ENCODE results near the gene DBNDD1. TPM values are rescaled to one million over a fixed set of nuclear protein-coding genes. Genes with fewer than 3 reads are reported as not detected.

The DBNDD1 gene
- total and polyA plus RNA-seq, 2 experiments from 2014 or later, result 63.3 to 90.8 TPM

DNA sequence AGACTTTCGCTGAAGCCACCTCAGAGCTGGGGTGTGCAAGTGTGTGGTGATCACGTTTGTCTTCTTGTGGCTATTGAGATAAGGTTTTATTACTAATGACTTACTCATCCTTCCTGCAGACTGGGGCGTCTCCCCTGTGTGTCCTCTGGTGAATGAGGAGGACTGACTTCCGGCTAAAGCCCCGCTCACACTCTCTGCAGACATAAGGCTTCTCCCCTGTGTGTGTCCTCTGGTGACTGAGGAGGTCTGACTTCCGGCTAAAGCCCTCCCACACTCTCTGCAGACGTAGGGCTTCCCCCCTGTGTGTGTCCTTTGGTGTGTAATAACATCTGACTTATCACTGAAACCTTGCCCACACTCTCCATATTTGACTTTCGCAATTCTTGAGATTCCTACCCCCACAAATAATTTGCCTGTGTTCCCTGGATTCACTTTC, 38.5 kb upstream of the DBNDD1 start:
- Mint-ChIP-seq H3K4me3 (no peak overlapping the region), H3K27me3 (ENCODE audit: insufficient read depth, low read depth, poor library complexity) (peaks cover 8% of the 10 kb centered on the region), H3K27ac (no peak overlapping the region), H3K4me1 (peaks cover 3% of the 10 kb centered on the region; the same call in 1 of the 3 replicates), H3K36me3 (ENCODE audit: low read depth) (peaks cover 18% of the 10 kb centered on the region), H3K9me3 (peaks cover 45% of the 10 kb centered on the region)
- H3K9me2 ChIP-seq (ENCODE audit: insufficient read depth), result peaks cover 7% of the 10 kb centered on the region; the same call in 1 of the 2 replicates
- no peak overlapping the region for H2AFZ ChIP-seq
- ATAC-seq (no peak), DNase-seq (ENCODE audit: low spot score) (no peak)
- no peaks in the 10 kb centered on the region for H3K4me1 ChIP-seq (ENCODE audit: insufficient read depth)
- no peaks in the 10 kb centered on the region for H3F3A ChIP-seq (replicated peaks; ENCODE audit: low read depth)
- H4K20me1 ChIP-seq (replicated peaks; ENCODE audit: insufficient read depth), result no peaks in the 10 kb centered on the region
- H3K4me2 ChIP-seq, result no peak overlapping the region
- H3K27ac ChIP-seq (ENCODE audit: low read depth), result no peak overlapping the region
- H3K79me2 ChIP-seq (replicated peaks; ENCODE audit: insufficient read depth), result no peaks in the 10 kb centered on the region
- no peaks in the 10 kb centered on the region; the same call in 1 of the 2 replicates for H3K36me3 ChIP-seq (ENCODE audit: insufficient read depth)
- TF ChIP-seq NANOG (IDR thresholded peaks at IDR 0.05; ENCODE audit: borderline replicate concordance) (no peak), JUNB (IDR thresholded peaks at IDR 0.05; ENCODE audit: unreplicated experiment) (no peak), ZNF114 (CRISPR knock-in tag; IDR thresholded peaks at IDR 0.05) (no peak), CREB1 (CRISPR knock-in tag; IDR thresholded peaks at IDR 0.05; ENCODE audit: low read depth) (no peak), EZH2 (IDR thresholded peaks at IDR 0.05; ENCODE audit: low read depth, unreplicated experiment) (no peak), ZNF331 (CRISPR knock-in tag; IDR thresholded peaks at IDR 0.05; ENCODE audit: low read depth) (no peak), EZH2phosphoT487 (IDR thresholded peaks at IDR 0.05; ENCODE audit: unreplicated experiment) (no peak), POLR2AphosphoS5 (IDR thresholded peaks at IDR 0.05; ENCODE audit: low read depth) (no peak), STAT1 (IDR thresholded peaks at IDR 0.05; ENCODE audit: unreplicated experiment) (no peak)
- TF ChIP-seq, protein P1, sequence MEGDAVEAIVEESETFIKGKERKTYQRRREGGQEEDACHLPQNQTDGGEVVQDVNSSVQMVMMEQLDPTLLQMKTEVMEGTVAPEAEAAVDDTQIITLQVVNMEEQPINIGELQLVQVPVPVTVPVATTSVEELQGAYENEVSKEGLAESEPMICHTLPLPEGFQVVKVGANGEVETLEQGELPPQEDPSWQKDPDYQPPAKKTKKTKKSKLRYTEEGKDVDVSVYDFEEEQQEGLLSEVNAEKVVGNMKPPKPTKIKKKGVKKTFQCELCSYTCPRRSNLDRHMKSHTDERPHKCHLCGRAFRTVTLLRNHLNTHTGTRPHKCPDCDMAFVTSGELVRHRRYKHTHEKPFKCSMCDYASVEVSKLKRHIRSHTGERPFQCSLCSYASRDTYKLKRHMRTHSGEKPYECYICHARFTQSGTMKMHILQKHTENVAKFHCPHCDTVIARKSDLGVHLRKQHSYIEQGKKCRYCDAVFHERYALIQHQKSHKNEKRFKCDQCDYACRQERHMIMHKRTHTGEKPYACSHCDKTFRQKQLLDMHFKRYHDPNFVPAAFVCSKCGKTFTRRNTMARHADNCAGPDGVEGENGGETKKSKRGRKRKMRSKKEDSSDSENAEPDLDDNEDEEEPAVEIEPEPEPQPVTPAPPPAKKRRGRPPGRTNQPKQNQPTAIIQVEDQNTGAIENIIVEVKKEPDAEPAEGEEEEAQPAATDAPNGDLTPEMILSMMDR (conservative IDR thresholded peaks at IDR 0.05; ENCODE audit: low read depth in 2 of 2), result no peak
- TF ChIP-seq, protein P2, sequence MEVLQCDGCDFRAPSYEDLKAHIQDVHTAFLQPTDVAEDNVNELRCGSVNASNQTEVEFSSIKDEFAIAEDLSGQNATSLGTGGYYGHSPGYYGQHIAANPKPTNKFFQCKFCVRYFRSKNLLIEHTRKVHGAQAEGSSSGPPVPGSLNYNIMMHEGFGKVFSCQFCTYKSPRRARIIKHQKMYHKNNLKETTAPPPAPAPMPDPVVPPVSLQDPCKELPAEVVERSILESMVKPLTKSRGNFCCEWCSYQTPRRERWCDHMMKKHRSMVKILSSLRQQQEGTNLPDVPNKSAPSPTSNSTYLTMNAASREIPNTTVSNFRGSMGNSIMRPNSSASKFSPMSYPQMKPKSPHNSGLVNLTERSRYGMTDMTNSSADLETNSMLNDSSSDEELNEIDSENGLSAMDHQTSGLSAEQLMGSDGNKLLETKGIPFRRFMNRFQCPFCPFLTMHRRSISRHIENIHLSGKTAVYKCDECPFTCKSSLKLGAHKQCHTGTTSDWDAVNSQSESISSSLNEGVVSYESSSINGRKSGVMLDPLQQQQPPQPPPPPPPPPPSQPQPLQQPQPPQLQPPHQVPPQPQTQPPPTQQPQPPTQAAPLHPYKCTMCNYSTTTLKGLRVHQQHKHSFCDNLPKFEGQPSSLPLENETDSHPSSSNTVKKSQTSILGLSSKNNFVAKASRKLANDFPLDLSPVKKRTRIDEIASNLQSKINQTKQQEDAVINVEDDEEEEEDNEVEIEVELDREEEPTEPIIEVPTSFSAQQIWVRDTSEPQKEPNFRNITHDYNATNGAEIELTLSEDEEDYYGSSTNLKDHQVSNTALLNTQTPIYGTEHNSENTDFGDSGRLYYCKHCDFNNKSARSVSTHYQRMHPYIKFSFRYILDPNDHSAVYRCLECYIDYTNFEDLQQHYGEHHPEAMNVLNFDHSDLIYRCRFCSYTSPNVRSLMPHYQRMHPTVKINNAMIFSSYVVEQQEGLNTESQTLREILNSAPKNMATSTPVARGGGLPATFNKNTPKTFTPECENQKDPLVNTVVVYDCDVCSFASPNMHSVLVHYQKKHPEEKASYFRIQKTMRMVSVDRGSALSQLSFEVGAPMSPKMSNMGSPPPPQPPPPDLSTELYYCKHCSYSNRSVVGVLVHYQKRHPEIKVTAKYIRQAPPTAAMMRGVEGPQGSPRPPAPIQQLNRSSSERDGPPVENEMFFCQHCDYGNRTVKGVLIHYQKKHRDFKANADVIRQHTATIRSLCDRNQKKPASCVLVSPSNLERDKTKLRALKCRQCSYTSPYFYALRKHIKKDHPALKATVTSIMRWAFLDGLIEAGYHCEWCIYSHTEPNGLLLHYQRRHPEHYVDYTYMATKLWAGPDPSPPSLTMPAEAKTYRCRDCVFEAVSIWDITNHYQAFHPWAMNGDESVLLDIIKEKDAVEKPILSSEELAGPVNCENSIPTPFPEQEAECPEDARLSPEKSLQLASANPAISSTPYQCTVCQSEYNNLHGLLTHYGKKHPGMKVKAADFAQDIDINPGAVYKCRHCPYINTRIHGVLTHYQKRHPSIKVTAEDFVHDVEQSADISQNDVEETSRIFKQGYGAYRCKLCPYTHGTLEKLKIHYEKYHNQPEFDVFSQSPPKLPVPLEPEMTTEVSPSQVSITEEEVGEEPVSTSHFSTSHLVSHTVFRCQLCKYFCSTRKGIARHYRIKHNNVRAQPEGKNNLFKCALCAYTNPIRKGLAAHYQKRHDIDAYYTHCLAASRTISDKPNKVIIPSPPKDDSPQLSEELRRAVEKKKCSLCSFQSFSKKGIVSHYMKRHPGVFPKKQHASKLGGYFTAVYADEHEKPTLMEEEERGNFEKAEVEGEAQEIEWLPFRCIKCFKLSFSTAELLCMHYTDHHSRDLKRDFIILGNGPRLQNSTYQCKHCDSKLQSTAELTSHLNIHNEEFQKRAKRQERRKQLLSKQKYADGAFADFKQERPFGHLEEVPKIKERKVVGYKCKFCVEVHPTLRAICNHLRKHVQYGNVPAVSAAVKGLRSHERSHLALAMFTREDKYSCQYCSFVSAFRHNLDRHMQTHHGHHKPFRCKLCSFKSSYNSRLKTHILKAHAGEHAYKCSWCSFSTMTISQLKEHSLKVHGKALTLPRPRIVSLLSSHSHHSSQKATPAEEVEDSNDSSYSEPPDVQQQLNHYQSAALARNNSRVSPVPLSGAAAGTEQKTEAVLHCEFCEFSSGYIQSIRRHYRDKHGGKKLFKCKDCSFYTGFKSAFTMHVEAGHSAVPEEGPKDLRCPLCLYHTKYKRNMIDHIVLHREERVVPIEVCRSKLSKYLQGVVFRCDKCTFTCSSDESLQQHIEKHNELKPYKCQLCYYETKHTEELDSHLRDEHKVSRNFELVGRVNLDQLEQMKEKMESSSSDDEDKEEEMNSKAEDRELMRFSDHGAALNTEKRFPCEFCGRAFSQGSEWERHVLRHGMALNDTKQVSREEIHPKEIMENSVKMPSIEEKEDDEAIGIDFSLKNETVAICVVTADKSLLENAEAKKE (CRISPR knock-in tag; IDR thresholded peaks at IDR 0.05), result no peak
- TF ChIP-seq, protein P3, sequence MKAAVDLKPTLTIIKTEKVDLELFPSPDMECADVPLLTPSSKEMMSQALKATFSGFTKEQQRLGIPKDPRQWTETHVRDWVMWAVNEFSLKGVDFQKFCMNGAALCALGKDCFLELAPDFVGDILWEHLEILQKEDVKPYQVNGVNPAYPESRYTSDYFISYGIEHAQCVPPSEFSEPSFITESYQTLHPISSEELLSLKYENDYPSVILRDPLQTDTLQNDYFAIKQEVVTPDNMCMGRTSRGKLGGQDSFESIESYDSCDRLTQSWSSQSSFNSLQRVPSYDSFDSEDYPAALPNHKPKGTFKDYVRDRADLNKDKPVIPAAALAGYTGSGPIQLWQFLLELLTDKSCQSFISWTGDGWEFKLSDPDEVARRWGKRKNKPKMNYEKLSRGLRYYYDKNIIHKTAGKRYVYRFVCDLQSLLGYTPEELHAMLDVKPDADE (IDR thresholded peaks at IDR 0.05), result no peak
- TF ChIP-seq, protein P4, sequence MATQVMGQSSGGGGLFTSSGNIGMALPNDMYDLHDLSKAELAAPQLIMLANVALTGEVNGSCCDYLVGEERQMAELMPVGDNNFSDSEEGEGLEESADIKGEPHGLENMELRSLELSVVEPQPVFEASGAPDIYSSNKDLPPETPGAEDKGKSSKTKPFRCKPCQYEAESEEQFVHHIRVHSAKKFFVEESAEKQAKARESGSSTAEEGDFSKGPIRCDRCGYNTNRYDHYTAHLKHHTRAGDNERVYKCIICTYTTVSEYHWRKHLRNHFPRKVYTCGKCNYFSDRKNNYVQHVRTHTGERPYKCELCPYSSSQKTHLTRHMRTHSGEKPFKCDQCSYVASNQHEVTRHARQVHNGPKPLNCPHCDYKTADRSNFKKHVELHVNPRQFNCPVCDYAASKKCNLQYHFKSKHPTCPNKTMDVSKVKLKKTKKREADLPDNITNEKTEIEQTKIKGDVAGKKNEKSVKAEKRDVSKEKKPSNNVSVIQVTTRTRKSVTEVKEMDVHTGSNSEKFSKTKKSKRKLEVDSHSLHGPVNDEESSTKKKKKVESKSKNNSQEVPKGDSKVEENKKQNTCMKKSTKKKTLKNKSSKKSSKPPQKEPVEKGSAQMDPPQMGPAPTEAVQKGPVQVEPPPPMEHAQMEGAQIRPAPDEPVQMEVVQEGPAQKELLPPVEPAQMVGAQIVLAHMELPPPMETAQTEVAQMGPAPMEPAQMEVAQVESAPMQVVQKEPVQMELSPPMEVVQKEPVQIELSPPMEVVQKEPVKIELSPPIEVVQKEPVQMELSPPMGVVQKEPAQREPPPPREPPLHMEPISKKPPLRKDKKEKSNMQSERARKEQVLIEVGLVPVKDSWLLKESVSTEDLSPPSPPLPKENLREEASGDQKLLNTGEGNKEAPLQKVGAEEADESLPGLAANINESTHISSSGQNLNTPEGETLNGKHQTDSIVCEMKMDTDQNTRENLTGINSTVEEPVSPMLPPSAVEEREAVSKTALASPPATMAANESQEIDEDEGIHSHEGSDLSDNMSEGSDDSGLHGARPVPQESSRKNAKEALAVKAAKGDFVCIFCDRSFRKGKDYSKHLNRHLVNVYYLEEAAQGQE (IDR thresholded peaks at IDR 0.05; ENCODE audit: unreplicated experiment), result no peak
- no peaks in the 10 kb centered on the region for H3K27me3 ChIP-seq (ENCODE audit: insufficient read depth)
- H3K4me3 ChIP-seq, result no peak overlapping the region
